G401.6 (cell line): ENCODE results near the gene DNAJC16.

ENCODE experiments used
- FAIRE-seq: peaks from 2 replicates; lab custom pipeline; 2012; peaks lifted over from hg19 to GRCh38; lab: Jason Lieb, UNC

Gene DNAJC16

GRCh38 chr1:15622712-15623373, 96.2 kb downstream of the DNAJC16 start:
- FAIRE-seq, result no peak

GRCh38 chr1:15623435-15623834, 96.8 kb downstream of the DNAJC16 start:
- FAIRE-seq, result no peak

GRCh38 chr1:15624133-15624714, 97.6 kb downstream of the DNAJC16 start:
- no peak for FAIRE-seq

GRCh38 chr1:15625056-15625917, 98.6 kb downstream of the DNAJC16 start:
- FAIRE-seq, result no peak
